ENCODE data around the gene RGS7.

DNA sequence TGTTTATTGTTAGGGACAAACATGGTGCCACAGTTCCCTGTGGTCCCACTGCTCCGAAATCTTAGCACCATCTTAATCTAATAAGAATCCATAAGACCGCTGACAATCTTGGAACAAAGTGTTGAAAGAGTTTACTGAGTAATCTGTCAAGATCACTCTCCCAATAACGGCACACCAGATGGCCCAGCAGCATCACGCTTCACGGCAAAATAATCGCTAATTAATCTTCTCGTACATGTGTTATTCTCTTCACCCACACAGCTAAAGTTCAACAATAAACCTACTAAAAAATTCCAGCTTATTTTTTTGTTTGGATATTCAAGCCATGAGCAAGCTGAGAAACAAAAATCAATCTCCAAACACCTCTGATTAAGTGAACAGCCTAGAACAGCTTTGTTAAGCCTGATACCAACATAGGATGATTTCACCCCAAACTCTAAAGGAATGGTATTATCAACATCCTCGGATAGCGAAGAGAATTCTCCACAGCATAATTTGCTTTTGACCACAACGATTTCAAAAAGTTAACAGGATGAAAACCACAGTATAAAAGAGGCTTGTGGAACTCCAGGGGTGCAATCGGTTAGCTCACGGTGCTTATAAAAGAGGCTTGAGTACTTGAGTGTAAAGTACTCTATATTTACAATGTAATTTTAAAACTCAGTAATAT is 415.2 kb downstream of the RGS7 start:
- TF ChIP-seq, protein P1, sequence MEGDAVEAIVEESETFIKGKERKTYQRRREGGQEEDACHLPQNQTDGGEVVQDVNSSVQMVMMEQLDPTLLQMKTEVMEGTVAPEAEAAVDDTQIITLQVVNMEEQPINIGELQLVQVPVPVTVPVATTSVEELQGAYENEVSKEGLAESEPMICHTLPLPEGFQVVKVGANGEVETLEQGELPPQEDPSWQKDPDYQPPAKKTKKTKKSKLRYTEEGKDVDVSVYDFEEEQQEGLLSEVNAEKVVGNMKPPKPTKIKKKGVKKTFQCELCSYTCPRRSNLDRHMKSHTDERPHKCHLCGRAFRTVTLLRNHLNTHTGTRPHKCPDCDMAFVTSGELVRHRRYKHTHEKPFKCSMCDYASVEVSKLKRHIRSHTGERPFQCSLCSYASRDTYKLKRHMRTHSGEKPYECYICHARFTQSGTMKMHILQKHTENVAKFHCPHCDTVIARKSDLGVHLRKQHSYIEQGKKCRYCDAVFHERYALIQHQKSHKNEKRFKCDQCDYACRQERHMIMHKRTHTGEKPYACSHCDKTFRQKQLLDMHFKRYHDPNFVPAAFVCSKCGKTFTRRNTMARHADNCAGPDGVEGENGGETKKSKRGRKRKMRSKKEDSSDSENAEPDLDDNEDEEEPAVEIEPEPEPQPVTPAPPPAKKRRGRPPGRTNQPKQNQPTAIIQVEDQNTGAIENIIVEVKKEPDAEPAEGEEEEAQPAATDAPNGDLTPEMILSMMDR (IDR thresholded peaks at IDR 0.05; ENCODE audit: insufficient read depth, low read depth, low read length): no peak
- no peak for TF ChIP-seq EZH2 (IDR thresholded peaks at IDR 0.05; ENCODE audit: insufficient read depth, low read length)

Measured in astrocyte (in vitro differentiated cells and primary cell).